Thyroid gland (tissue), 4 donors: Measurements from ENCODE around the gene TK1.

Source experiments
- POLR2A ChIP-seq, 2 donors: fragments of 450-650 bp; IDR thresholded peaks; one replicate each; pipeline ENCODE4 v1.6.1; 2017; ENCODE audit warnings: antibody characterized with exemption in 2 of 2, mild to moderate bottlenecking in 2 of 2, moderate library complexity in 1 of 2
- TF ChIP-seq, protein P1 (sequence below), 6 experiments: fragments of 200-600 bp in 3 of 6; fragments of 450-650 bp in 3 of 6; sonication (generic) in 3 of 6; IDR thresholded peaks; one replicate each; pipeline ENCODE4 v1.5.1; 2016 to 2019; ENCODE audit warnings: antibody characterized with exemption in 6 of 6, mild to moderate bottlenecking in 2 of 6, inconsistent platforms in 1 of 6, moderate library complexity in 1 of 6

DNA sequence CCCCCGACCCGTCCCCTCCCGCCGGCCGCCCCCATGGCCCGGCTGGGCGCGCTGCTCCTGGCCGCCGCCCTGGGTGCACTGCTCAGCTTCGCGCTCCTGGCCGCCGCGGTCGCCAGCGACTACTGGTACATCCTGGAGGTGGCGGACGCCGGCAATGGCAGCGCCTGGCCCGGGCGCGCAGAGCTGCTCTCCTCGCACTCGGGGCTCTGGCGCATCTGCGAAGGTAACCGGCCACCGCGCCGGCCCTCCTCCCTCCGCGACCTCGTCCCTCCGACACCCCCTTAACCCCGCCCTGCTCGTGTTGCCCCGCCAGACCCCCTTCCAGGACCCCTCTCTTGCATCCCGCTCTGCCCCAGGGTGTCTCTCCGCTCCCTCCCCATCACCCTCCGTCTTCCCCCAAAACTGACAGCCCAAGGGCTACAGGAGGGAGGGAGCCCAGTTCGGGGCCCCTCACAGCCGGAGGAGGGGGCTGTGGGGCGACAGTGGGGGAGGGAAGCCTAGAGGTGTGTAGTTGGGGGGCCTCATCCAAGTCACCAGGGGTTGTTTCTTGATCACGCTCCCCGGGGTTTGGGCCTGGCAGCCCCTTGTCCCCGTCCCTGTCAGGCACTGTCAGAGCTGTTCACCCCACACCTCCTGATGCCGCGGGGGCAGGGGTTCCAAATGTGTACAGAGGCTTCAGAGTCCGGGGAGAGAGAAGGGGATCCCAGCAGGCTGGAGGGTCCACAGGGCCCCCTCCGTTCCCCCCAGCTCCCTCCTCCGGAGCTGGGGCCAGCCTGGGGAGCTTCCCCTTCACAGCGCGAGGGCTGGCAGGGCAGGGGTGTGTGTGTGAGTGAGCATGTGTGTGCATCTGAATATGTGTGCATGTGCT is 45.4 kb upstream of the TK1 start:
- no peak for TF ChIP-seq POLR2A (IDR thresholded peaks at IDR 0.05)
- TF ChIP-seq, protein P1, sequence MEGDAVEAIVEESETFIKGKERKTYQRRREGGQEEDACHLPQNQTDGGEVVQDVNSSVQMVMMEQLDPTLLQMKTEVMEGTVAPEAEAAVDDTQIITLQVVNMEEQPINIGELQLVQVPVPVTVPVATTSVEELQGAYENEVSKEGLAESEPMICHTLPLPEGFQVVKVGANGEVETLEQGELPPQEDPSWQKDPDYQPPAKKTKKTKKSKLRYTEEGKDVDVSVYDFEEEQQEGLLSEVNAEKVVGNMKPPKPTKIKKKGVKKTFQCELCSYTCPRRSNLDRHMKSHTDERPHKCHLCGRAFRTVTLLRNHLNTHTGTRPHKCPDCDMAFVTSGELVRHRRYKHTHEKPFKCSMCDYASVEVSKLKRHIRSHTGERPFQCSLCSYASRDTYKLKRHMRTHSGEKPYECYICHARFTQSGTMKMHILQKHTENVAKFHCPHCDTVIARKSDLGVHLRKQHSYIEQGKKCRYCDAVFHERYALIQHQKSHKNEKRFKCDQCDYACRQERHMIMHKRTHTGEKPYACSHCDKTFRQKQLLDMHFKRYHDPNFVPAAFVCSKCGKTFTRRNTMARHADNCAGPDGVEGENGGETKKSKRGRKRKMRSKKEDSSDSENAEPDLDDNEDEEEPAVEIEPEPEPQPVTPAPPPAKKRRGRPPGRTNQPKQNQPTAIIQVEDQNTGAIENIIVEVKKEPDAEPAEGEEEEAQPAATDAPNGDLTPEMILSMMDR (IDR thresholded peaks at IDR 0.05), result no peak
